ENCODE results near the gene CYYR1.
"Not testable (repeated sequence)": the region's sequence is repeated elsewhere in the genome, so short reads cannot be mapped to it uniquely, and the experiment has no call there.

CYYR1 gene

DNA sequence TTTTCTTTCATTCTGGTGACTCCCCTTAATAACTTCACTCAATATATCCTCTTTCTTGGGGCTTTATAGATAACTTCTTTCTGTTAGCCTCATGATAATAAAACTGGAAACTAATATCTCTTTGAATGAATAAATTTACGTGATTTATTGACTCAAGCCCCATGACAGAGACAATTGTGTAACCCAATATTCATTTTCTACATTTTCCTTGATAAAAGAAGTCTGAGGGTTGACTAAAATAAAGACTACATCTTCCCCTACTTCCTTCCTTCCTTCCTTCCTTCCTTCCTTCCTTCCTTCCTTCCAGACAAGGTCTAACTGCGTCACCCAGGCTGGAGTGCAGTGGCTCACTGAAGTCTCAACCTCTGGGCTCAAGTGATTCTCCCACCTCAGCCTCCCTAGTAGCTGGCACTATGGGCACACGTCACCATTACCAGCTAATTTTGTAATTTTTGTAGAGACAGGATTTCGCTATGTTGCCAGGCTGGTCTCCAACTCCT is 85.1 kb downstream of the CYYR1 start:
- H3K4me3 ChIP-seq (ENCODE audit: low read depth in 1 of 2, low read length in 2 of 2): no peak overlapping the region
- H3K4me1 ChIP-seq (ENCODE audit: insufficient read depth, low read length): no peaks in the 10 kb centered on the region
- H3K9me3 ChIP-seq (ENCODE audit: low read length): no peaks in the 10 kb centered on the region
- H3K27ac ChIP-seq (ENCODE audit: low read depth, low read length): no peak overlapping the region
- no peaks in the 10 kb centered on the region for H3K27me3 ChIP-seq (ENCODE audit: control insufficient read depth in 1 of 2, insufficient read depth in 2 of 2, low read length in 2 of 2)
- no peaks in the 10 kb centered on the region for H3K36me3 ChIP-seq (ENCODE audit: insufficient read depth, low read length)
- H3K9ac ChIP-seq (ENCODE audit: low read length): no peak overlapping the region

DNA sequence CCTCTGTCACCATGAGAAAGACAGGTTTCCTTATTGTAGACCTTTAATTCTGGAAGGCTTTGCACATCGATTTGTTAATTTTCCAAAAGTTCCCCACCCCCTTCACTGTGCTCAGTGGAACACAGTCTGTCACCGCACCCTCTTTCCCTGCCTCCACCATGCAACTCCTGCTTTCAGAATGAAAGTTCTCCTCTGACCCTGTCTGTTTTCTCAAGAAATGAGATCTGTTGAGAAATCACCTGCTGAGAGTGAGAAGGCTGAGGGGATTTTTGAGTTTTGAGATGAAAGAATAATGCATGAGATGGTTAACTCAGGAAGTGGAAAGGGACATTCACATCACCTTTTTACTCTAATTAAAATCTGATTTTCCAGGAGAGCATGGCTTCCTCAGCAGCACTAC is 99.6 kb downstream of the CYYR1 start:
- Histone ChIP-seq H3K27ac (ENCODE audit: low read depth, low read length) (no peak overlapping the region), H3K36me3 (ENCODE audit: insufficient read depth, low read length) (no peaks in the 10 kb centered on the region), H3K9ac (ENCODE audit: low read length) (no peak overlapping the region), H3K27me3 (ENCODE audit: control insufficient read depth in 1 of 2, insufficient read depth in 2 of 2, low read length in 2 of 2) (no peaks in the 10 kb centered on the region), H3K4me1 (ENCODE audit: insufficient read depth, low read length) (no peaks in the 10 kb centered on the region), H3K4me3 (ENCODE audit: low read depth in 1 of 2, low read length in 2 of 2) (no peak overlapping the region), H3K9me3 (ENCODE audit: low read length) (no peaks in the 10 kb centered on the region)

DNA sequence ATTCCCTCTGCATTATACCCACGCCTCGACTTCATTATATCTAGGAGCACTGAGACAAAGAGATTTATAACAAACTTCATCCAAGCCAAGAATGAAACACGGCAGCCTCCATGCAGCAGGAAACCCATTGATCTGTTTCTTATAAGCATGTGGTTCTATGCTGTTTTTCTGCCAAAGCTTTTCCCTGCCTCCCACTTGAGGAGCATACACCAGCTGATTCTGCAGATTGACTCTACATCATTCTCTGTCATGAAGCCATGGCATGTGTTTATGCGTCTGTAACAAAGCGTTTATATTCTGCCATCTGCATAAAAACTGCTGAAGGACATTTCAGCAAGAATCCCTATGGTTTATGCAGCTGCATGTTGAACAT is 102.0 kb downstream of the CYYR1 start:
- Histone ChIP-seq H3K4me1 (ENCODE audit: insufficient read depth, low read length) (no peaks in the 10 kb centered on the region), H3K27ac (ENCODE audit: low read depth, low read length) (no peak overlapping the region), H3K9ac (ENCODE audit: low read length) (no peak overlapping the region)

DNA sequence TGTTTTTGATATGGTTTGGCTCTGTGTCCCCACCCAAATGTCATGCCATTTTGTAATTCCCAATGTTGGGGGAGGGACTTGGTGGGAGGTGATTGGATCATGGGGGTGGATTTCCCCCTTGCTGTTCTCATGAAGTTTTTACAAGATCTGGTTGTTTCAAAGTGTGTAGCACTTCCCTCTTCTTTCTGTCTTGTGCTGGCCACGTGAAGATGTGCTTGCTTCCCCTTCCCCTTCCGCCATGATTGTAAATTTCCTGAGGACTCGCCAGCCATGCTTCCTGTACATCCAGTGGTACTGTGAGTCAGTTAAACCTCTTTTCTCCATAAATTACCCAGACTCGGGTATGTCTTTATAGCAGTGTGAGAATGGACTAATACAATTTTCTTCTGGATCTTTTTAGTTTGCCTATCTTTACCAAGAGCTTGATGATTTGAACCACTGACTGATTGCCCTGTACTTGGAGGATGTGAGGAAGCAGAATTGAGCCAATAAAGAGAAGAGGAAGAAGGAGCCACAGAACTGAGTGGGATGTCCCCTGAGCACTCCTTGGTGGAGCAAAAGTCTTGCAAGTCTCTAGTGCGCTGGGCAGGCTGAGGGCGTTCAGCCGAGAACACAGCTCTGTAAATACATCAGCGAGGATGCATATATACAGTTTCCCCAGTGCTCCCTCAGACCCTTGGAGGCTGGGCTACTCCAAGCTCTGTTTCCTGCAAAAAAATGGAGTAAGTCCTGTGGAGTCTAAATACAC is 102.6 kb downstream of the CYYR1 start:
- Histone ChIP-seq H3K27ac (ENCODE audit: low read depth, low read length) (no peak overlapping the region), H3K9ac (ENCODE audit: low read length) (no peak overlapping the region), H3K4me1 (ENCODE audit: insufficient read depth, low read length) (no peaks in the 10 kb centered on the region), H3K9me3 (ENCODE audit: low read length) (no peaks in the 10 kb centered on the region), H3K36me3 (ENCODE audit: insufficient read depth, low read length) (no peaks in the 10 kb centered on the region), H3K4me3 (ENCODE audit: low read depth in 1 of 2, low read length in 2 of 2) (no peak overlapping the region), H3K27me3 (ENCODE audit: control insufficient read depth in 1 of 2, insufficient read depth in 2 of 2, low read length in 2 of 2) (no peaks in the 10 kb centered on the region)

More for the DNA sequence above, 102.0 kb downstream of the CYYR1 start:
- H3K4me3 ChIP-seq (ENCODE audit: low read depth in 1 of 2, low read length in 2 of 2): no peak overlapping the region
- H3K27me3 ChIP-seq (ENCODE audit: control insufficient read depth in 1 of 2, insufficient read depth in 2 of 2, low read length in 2 of 2): no peaks in the 10 kb centered on the region
- H3K9me3 ChIP-seq (ENCODE audit: low read length): no peaks in the 10 kb centered on the region
- H3K36me3 ChIP-seq (ENCODE audit: insufficient read depth, low read length): no peaks in the 10 kb centered on the region

DNA sequence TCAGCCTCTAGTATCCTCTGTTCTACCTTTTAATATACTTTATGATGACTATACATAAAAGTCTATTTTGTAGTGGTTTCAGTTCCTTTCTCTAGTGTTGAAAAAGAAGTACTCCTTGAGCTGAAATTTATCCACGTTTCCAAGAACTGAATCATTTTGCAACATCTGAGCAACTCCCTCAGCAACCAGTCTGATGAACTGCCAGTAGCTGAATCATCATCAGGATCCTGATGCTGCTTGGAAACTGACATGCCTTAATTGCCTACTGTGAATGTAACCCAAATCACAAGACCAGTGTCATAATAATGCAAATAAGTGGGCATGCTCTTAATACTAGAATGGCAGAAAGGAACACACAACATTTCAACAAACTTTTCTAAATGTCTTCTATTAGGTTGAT is 103.3 kb downstream of the CYYR1 start:
- H3K4me3 ChIP-seq (ENCODE audit: low read depth in 1 of 2, low read length in 2 of 2): no peak overlapping the region
- no peaks in the 10 kb centered on the region for H3K4me1 ChIP-seq (ENCODE audit: insufficient read depth, low read length)
- H3K9ac ChIP-seq (ENCODE audit: low read length): no peak overlapping the region
- H3K9me3 ChIP-seq (ENCODE audit: low read length): no peaks in the 10 kb centered on the region
- H3K27ac ChIP-seq (ENCODE audit: low read depth, low read length): no peak overlapping the region
- no peaks in the 10 kb centered on the region for H3K36me3 ChIP-seq (ENCODE audit: insufficient read depth, low read length)
- H3K27me3 ChIP-seq (ENCODE audit: control insufficient read depth in 1 of 2, insufficient read depth in 2 of 2, low read length in 2 of 2): no peaks in the 10 kb centered on the region

DNA sequence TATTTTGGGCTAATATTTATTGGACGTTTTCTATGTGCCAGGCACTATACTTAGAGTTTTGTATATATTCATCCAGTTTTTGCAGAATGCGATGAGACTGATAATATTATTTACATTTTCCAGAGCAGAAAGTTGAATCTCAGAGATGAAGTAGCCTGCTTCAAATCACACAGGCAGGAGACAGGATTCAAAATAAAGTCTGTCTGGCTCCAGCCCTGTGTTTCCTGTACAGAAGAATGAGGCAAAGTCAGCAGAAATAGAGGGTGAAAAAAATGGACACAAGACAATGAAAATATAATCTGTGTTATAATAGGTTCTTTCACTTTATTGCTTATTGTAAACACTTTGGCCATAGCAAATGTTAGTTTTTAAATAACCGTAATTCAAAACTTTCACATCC is 107.2 kb downstream of the CYYR1 start:
- Histone ChIP-seq H3K9ac (ENCODE audit: low read length) (no peak overlapping the region), H3K4me1 (ENCODE audit: insufficient read depth, low read length) (no peaks in the 10 kb centered on the region), H3K4me3 (ENCODE audit: low read depth in 1 of 2, low read length in 2 of 2) (no peak overlapping the region), H3K36me3 (ENCODE audit: insufficient read depth, low read length) (no peaks in the 10 kb centered on the region), H3K9me3 (ENCODE audit: low read length) (no peaks in the 10 kb centered on the region), H3K27me3 (ENCODE audit: control insufficient read depth in 1 of 2, insufficient read depth in 2 of 2, low read length in 2 of 2) (no peaks in the 10 kb centered on the region), H3K27ac (ENCODE audit: low read depth, low read length) (no peak overlapping the region)

DNA sequence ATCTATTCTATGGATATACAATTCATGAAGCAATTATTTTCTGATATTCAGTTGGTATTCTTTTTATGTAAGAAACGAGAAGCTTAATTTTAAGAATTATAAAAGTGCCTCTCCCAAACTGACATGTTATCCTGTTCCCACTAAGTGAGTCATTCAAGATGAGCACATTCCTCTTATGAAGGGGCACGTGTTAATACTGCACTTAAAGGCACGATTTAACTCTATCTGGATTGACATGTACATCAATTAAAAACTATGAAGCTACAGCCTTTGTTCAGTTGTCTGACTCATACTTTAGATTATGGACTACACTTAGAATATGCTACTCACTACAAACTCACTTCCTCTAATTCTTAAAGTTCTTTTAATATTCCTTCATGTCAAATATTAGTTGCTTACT is 111.6 kb downstream of the CYYR1 start:
- no peaks in the 10 kb centered on the region for H3K9me3 ChIP-seq (ENCODE audit: low read length)
- no peaks in the 10 kb centered on the region for H3K4me1 ChIP-seq (ENCODE audit: insufficient read depth, low read length)
- no peak overlapping the region for H3K27ac ChIP-seq (ENCODE audit: low read depth, low read length)
- H3K9ac ChIP-seq (ENCODE audit: low read length): no peak overlapping the region
- no peaks in the 10 kb centered on the region for H3K27me3 ChIP-seq (ENCODE audit: control insufficient read depth in 1 of 2, insufficient read depth in 2 of 2, low read length in 2 of 2)
- no peaks in the 10 kb centered on the region for H3K36me3 ChIP-seq (ENCODE audit: insufficient read depth, low read length)
- no peak overlapping the region for H3K4me3 ChIP-seq (ENCODE audit: low read depth in 1 of 2, low read length in 2 of 2)

DNA sequence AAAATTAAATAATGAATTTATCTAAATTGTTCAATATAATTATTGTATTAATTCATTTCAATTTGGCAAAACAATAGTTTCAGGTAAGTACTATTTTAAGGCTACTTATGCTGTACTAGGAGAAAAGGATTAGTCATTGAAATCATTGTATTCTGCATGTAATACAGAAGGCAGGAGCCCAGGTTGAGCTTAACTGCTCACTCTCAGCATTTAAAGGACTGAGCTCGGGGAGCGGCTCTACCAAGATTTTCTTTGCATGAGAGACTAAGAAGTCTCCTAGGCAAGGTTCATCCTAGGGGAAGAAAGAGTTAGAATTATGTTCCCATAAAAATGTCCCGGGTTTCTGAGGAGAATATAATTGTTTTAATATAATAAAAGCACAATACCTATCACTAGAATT is 112.5 kb downstream of the CYYR1 start:
- no peaks in the 10 kb centered on the region for H3K27me3 ChIP-seq (ENCODE audit: control insufficient read depth in 1 of 2, insufficient read depth in 2 of 2, low read length in 2 of 2)
- H3K4me1 ChIP-seq (ENCODE audit: insufficient read depth, low read length): no peaks in the 10 kb centered on the region
- no peak overlapping the region for H3K9ac ChIP-seq (ENCODE audit: low read length)
- H3K4me3 ChIP-seq (ENCODE audit: low read depth in 1 of 2, low read length in 2 of 2): no peak overlapping the region
- H3K9me3 ChIP-seq (ENCODE audit: low read length): no peaks in the 10 kb centered on the region
- no peaks in the 10 kb centered on the region for H3K36me3 ChIP-seq (ENCODE audit: insufficient read depth, low read length)
- H3K27ac ChIP-seq (ENCODE audit: low read depth, low read length): no peak overlapping the region

DNA sequence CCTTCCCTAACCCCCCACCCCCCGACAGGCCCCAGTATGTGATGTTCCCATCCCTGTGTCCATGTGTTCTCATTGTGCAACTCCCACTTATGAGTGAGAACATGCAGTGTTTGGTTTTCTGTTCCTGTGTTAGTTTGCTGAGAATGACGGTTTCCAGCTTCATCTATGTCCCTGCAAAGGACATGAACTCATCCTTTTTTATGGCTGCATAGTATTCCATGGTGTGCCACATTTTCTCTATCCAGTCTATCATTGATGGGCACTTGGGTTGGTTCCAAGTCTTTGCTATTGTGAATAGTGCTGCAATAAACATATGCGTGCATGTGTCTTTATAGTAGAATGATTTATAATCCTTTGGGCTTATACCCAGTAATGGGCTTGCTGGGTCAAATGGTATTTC is 114.2 kb downstream of the CYYR1 start:
- not testable (repeated sequence) for H3K9ac ChIP-seq (ENCODE audit: low read length); H3K27me3 ChIP-seq (ENCODE audit: control insufficient read depth in 1 of 2, insufficient read depth in 2 of 2, low read length in 2 of 2); H3K4me3 ChIP-seq (ENCODE audit: low read depth in 1 of 2, low read length in 2 of 2); H3K9me3 ChIP-seq (ENCODE audit: low read length); H3K4me1 ChIP-seq (ENCODE audit: insufficient read depth, low read length); H3K36me3 ChIP-seq (ENCODE audit: insufficient read depth, low read length); H3K27ac ChIP-seq (ENCODE audit: low read depth, low read length)

DNA sequence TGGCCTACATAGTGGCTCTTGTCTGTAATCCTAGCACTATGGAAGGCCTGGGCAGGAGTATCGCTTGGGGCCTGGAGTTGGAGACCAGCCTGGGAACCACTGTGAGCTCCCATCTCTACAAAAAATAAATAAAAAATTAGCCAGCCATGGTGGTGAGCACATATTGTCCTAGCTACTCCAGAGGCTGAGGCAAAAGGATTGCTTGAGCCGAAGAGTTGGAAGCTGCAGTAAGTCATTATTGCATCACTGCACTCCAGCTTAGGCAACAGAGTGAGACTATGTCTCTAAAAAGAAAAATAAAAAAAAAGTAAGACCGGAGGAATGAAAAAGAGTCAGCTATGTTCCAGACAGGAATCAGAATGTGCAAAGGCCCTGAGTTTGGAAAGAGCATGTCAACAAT is 115.3 kb downstream of the CYYR1 start:
- Histone ChIP-seq H3K4me3 (ENCODE audit: low read depth in 1 of 2, low read length in 2 of 2) (no peak overlapping the region), H3K27me3 (ENCODE audit: control insufficient read depth in 1 of 2, insufficient read depth in 2 of 2, low read length in 2 of 2) (no peaks in the 10 kb centered on the region), H3K9ac (ENCODE audit: low read length) (no peak overlapping the region), H3K9me3 (ENCODE audit: low read length) (no peaks in the 10 kb centered on the region), H3K27ac (ENCODE audit: low read depth, low read length) (no peak overlapping the region), H3K4me1 (ENCODE audit: insufficient read depth, low read length) (no peaks in the 10 kb centered on the region), H3K36me3 (ENCODE audit: insufficient read depth, low read length) (no peaks in the 10 kb centered on the region)

DNA sequence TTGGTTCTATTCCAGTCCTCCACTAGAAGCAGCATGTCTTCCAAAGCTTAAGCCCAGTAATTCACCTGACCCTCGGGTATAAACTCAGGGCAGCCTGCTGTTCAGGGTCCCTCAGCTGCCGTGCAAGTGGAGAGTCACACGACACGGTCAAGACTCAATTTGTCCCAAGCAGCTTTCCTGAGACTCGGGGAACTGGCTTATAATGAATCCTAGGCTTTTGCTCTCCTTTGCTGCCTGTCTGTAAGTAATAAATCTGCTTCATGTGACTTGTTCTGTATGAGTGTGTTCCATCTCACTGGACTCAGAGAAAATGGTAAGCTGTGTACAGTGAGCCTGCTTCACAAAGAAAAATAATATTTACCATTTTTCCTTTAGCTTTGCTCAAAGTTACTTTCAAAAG is 119.8 kb downstream of the CYYR1 start:
- no peak overlapping the region for H3K27ac ChIP-seq (ENCODE audit: low read depth, low read length)
- no peaks in the 10 kb centered on the region for H3K4me1 ChIP-seq (ENCODE audit: insufficient read depth, low read length)
- H3K36me3 ChIP-seq (ENCODE audit: insufficient read depth, low read length): no peaks in the 10 kb centered on the region
- no peaks in the 10 kb centered on the region for H3K27me3 ChIP-seq (ENCODE audit: control insufficient read depth in 1 of 2, insufficient read depth in 2 of 2, low read length in 2 of 2)
- H3K9me3 ChIP-seq (ENCODE audit: low read length): no peaks in the 10 kb centered on the region
- H3K4me3 ChIP-seq (ENCODE audit: low read depth in 1 of 2, low read length in 2 of 2): no peak overlapping the region
- H3K9ac ChIP-seq (ENCODE audit: low read length): no peak overlapping the region

DNA sequence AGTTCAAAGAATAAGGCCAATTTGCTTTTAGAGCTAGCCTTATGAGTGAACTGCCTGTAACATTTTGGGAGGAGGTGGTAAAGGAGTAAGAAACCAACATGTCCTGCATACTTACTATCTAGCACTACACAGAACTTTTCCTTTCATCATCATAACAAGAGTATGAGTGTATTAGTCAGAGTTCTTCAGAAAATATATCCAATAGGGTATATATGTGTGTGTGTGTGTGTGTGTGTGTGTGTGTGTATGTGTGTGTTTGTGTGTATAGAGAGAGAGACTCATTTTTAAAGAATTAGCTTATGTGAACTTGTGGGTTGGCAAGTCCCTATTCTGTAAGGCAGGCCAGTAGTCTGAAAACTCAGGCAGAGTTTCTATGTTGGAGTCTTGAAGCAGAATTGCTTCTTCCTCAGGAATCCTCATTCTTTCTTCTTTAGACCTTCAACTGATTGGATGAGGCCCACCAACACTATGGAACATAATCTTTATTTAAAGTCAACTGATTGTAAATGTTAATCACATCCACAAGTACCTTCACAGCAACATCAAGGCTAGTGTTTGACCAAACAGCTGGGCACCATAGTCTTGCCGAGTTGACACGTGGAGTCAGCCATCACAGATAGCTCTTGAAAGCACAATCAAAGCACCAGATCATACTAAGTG is 121.9 kb downstream of the CYYR1 start:
- Histone ChIP-seq H3K27ac (ENCODE audit: low read depth, low read length) (no peak overlapping the region), H3K27me3 (ENCODE audit: control insufficient read depth in 1 of 2, insufficient read depth in 2 of 2, low read length in 2 of 2) (no peaks in the 10 kb centered on the region), H3K9me3 (ENCODE audit: low read length) (no peaks in the 10 kb centered on the region), H3K9ac (ENCODE audit: low read length) (no peak overlapping the region), H3K4me1 (ENCODE audit: insufficient read depth, low read length) (no peaks in the 10 kb centered on the region), H3K4me3 (ENCODE audit: low read depth in 1 of 2, low read length in 2 of 2) (no peak overlapping the region), H3K36me3 (ENCODE audit: insufficient read depth, low read length) (no peaks in the 10 kb centered on the region)

Measured in muscle layer of colon (tissue), 2 donors.